Right atrium auricular region (tissue), 2 donors: ENCODE measurements around the gene KCNB1. TPM values are rescaled to one million over a fixed set of nuclear protein-coding genes. Genes with fewer than 3 reads are reported as not detected.

Source experiments
- DNase-seq: peaks from one replicate; pipeline ENCODE4 v3.0.0-alpha.2; 2019; ENCODE audit warnings: low spot score
- H3K27ac ChIP-seq, 2 donors: fragments of 200-600 bp; sonication (generic); 1 replicate in 1 of 2; 2 replicates in 1 of 2; pipeline ENCODE4 v1.5.1; 2016 to 2019
- H3K27me3 ChIP-seq, 2 donors: fragments of 200-600 bp; sonication (generic); one replicate each; pipeline versions ENCODE4 v1.5.1 to v1.6.0; 2017 to 2019
- H3K36me3 ChIP-seq: fragments of 200-600 bp; sonication (generic); one replicate; pipeline ENCODE4 v1.5.1; 2016
- H3K4me1 ChIP-seq, 2 donors: fragments of 200-600 bp; sonication (generic); one replicate each; pipeline versions ENCODE4 v1.5.1 to v1.6.0; 2017 to 2019
- H3K4me3 ChIP-seq, 2 donors: fragments of 200-600 bp; sonication (generic); 1 replicate in 1 of 2; 2 replicates in 1 of 2; pipeline ENCODE4 v1.5.1; 2017 to 2019; ENCODE audit warnings: mild to moderate bottlenecking in 1 of 2, moderate library complexity in 1 of 2
- H3K9me3 ChIP-seq, 2 donors: fragments of 200-600 bp; sonication (generic); one replicate each; pipeline ENCODE4 v1.5.1; 2019
- CTCF ChIP-seq, 2 donors: fragments of 200-600 bp; sonication (generic); IDR thresholded peaks; one replicate each; pipeline ENCODE4 v1.5.1; 2019; ENCODE audit warnings: antibody characterized with exemption in 2 of 2
- total RNA-seq, 2 donors: library from RNA; depleted of rRNA; stranded (reverse); fragments of >200 nt; gene quantifications; one replicate each; pipeline ENCODE4 v1.1.0, GENCODE V29; 2016

Gene KCNB1
- total RNA-seq, 2 donors from 2014 or later: 1.4 to 2.7 TPM

- no peaks in the 10 kb centered on the region for H3K27me3 ChIP-seq
- no peak for DNase-seq
- H3K36me3 ChIP-seq: no peaks in the 10 kb centered on the region
- H3K4me3 ChIP-seq: no peak overlapping the region
- TF ChIP-seq CTCF (IDR thresholded peaks at IDR 0.05): no peak
- no peaks in the 10 kb centered on the region for H3K9me3 ChIP-seq
- peaks cover 0 to 31% of the 10 kb centered on the region in 2 donors for H3K4me1 ChIP-seq
- no peak overlapping the region for H3K27ac ChIP-seq
Observed at GRCh38 chr20:49385465-49385864, 97.0 kb downstream of the KCNB1 start.

GRCh38 chr20:49384437-49385434 lies 97.7 kb downstream of the KCNB1 start:
- peak; percentile 72 for DNase-seq
- TF ChIP-seq CTCF (IDR thresholded peaks at IDR 0.05): peak; percentile 34 to 71
- H3K36me3 ChIP-seq: no peaks in the 10 kb centered on the region
- no peaks in the 10 kb centered on the region for H3K9me3 ChIP-seq
- H3K4me1 ChIP-seq: peaks cover 0 to 35% of the 10 kb centered on the region in 2 donors
- no peaks in the 10 kb centered on the region for H3K27me3 ChIP-seq
- no peak overlapping the region for H3K4me3 ChIP-seq
- H3K27ac ChIP-seq: no peak overlapping the region

- TF ChIP-seq CTCF (IDR thresholded peaks at IDR 0.05): no peak
- Histone ChIP-seq H3K27me3 (no peaks in the 10 kb centered on the region), H3K9me3 (no peaks in the 10 kb centered on the region), H3K27ac (peak overlapping the region in 1 of 2 donors; percentile 16), H3K4me3 (no peak overlapping the region), H3K4me1 (peaks cover 0 to 24% of the 10 kb centered on the region in 2 donors), H3K36me3 (no peaks in the 10 kb centered on the region)
- peak; percentile 75 for DNase-seq
Observed at GRCh38 chr20:49381558-49382493, 100.6 kb downstream of the KCNB1 start.

GRCh38 chr20:49380337-49380780 lies 102.1 kb downstream of the KCNB1 start:
- Histone ChIP-seq H3K27ac (no peak overlapping the region), H3K9me3 (no peaks in the 10 kb centered on the region), H3K36me3 (no peaks in the 10 kb centered on the region), H3K27me3 (no peaks in the 10 kb centered on the region), H3K4me3 (no peak overlapping the region), H3K4me1 (peaks cover 0 to 24% of the 10 kb centered on the region in 2 donors)
- no peak for TF ChIP-seq CTCF (IDR thresholded peaks at IDR 0.05)
- DNase-seq: no peak

GRCh38 chr20:49379338-49379737 lies 103.1 kb downstream of the KCNB1 start:
- Histone ChIP-seq H3K36me3 (no peaks in the 10 kb centered on the region), H3K4me1 (peaks cover 0 to 19% of the 10 kb centered on the region in 2 donors), H3K9me3 (no peaks in the 10 kb centered on the region), H3K27ac (no peak overlapping the region), H3K4me3 (no peak overlapping the region), H3K27me3 (no peaks in the 10 kb centered on the region)
- TF ChIP-seq CTCF (IDR thresholded peaks at IDR 0.05): no peak
- no peak for DNase-seq
